Esophagus squamous epithelium (tissue), 4 donors: Measurements from ENCODE around the gene NRG4.

Experiments used
- POLR2A ChIP-seq, 4 donors: fragments of 450-650 bp; IDR thresholded peaks; one replicate each; pipeline ENCODE4 v1.6.1; 2017; ENCODE audit warnings: antibody characterized with exemption in 4 of 4, mild to moderate bottlenecking in 4 of 4, moderate library complexity in 3 of 4
- TF ChIP-seq, protein P1 (sequence below), 6 experiments: fragments of 450-650 bp in 4 of 6; fragments of 200-600 bp in 2 of 6; sonication (generic) in 2 of 6; IDR thresholded peaks; one replicate each; pipeline ENCODE4 v1.5.1; 2016 to 2019; ENCODE audit warnings: antibody characterized with exemption in 6 of 6, mild to moderate bottlenecking in 4 of 6, moderate library complexity in 4 of 6

DNA sequence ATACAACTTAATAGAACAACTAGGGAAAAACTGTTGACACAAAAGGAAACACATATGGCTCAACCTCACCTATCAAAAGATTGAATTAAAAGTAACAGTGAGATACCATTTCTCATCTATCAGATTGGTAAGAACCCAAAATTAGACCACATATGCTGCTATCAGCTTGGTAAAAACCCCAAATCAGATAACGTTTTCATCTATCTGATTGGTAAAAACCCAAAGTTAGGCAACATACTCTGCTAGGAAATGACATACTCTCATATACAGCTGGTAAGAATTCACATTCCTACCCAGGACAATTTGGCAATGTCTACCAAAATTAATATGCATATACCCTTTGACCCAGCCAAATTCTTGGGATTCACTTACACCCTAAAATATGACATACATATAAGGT, 26.3 kb downstream of the NRG4 start:
- TF ChIP-seq, protein P1, sequence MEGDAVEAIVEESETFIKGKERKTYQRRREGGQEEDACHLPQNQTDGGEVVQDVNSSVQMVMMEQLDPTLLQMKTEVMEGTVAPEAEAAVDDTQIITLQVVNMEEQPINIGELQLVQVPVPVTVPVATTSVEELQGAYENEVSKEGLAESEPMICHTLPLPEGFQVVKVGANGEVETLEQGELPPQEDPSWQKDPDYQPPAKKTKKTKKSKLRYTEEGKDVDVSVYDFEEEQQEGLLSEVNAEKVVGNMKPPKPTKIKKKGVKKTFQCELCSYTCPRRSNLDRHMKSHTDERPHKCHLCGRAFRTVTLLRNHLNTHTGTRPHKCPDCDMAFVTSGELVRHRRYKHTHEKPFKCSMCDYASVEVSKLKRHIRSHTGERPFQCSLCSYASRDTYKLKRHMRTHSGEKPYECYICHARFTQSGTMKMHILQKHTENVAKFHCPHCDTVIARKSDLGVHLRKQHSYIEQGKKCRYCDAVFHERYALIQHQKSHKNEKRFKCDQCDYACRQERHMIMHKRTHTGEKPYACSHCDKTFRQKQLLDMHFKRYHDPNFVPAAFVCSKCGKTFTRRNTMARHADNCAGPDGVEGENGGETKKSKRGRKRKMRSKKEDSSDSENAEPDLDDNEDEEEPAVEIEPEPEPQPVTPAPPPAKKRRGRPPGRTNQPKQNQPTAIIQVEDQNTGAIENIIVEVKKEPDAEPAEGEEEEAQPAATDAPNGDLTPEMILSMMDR (IDR thresholded peaks at IDR 0.05), result no peak
- TF ChIP-seq POLR2A (IDR thresholded peaks at IDR 0.05), result no peak
